Hindlimb muscle (tissue), 1 donor: Measurements from ENCODE around the gene ELOB. TPM values are rescaled to one million over a fixed set of nuclear protein-coding genes. Genes with fewer than 3 reads are reported as not detected.

ENCODE experiments used
- DNase-seq: peaks from one replicate; pipeline ENCODE4 v3.0.0-alpha.2; 2013
- polyA plus RNA-seq: library from polyadenylated mRNA; unstranded; fragments of 120-200 nt; gene quantifications from one replicate; pipeline ENCODE4 v1.2.1, GENCODE V29; 2013; ENCODE audit not compliant: insufficient read length

Gene ELOB
- polyA plus RNA-seq, 1 donor: 148 TPM

GRCh38 chr16:2767140-2767731, 9.8 kb downstream of the ELOB start:
- DNase-seq: no peak

GRCh38 chr16:2766430-2767139, 10.5 kb downstream of the ELOB start:
- DNase-seq: no peak

- no peak for DNase-seq
These were observed 11.3 kb downstream of the ELOB start for GRCh38 chr16:2765462-2766404.

GRCh38 chr16:2764718-2765117, 12.4 kb downstream of the ELOB start:
- no peak for DNase-seq

GRCh38 chr16:2763173-2763572, 13.9 kb downstream of the ELOB start:
- no peak for DNase-seq

- no peak for DNase-seq
These were observed 14.4 kb downstream of the ELOB start for GRCh38 chr16:2762711-2763110.

- DNase-seq: no peak
These were observed 15.0 kb downstream of the ELOB start for GRCh38 chr16:2761886-2762583.

GRCh38 chr16:2761472-2761871, 15.6 kb downstream of the ELOB start:
- no peak for DNase-seq

- DNase-seq: no peak
These were observed 19.7 kb downstream of the ELOB start for GRCh38 chr16:2757344-2757743.

- DNase-seq: no peak
These were observed 20.6 kb downstream of the ELOB start for GRCh38 chr16:2756288-2757015.

GRCh38 chr16:2755158-2755557, 21.9 kb downstream of the ELOB start:
- DNase-seq: no peak

GRCh38 chr16:2753733-2754020, 23.4 kb downstream of the ELOB start:
- DNase-seq: no peak

GRCh38 chr16:2752850-2753732, 24.0 kb downstream of the ELOB start:
- peak; percentile 90 for DNase-seq

GRCh38 chr16:2752035-2752849, 24.8 kb downstream of the ELOB start, which contains the start of gene SRRM2:
SRRM2 (plus strand) TSS chr16:2752638; CDS start chr16:2756365, 3,727 bp downstream.
- peak; percentile 98 for DNase-seq

GRCh38 chr16:2751577-2752034, 25.5 kb downstream of the ELOB start:
- no peak for DNase-seq

- no peak for DNase-seq
These were observed 27.1 kb downstream of the ELOB start for GRCh38 chr16:2749936-2750335.

- DNase-seq: no peak
These were observed 27.6 kb downstream of the ELOB start for GRCh38 chr16:2749476-2749875.

GRCh38 chr16:2748757-2749455, 28.2 kb downstream of the ELOB start:
- no peak for DNase-seq

- DNase-seq: no peak
These were observed 31.1 kb downstream of the ELOB start for GRCh38 chr16:2745961-2746360.
